Head of caudate nucleus (tissue), 42 donors: Measurements from ENCODE around the gene STS.

Experiments
- DNase-seq, 42 donors: peaks; one replicate each; pipeline versions ENCODE4 v3.0.0 to v3.0.0-alpha.2; 2020 to 2021; ENCODE audit warnings: mixed read lengths in 7 of 42
- intact Hi-C: fragments of 100-400 bp; cut with DNase I; formaldehyde crosslinking; loops from one replicate; pipeline ENCODE4 v1.15.0; 2022

STS gene

GRCh38 chrX:7134981-7135380 is 12.5 kb upstream of the STS start:
- intact Hi-C loops = no loop called here
- DNase-seq = no peak

GRCh38 chrX:7139202-7140081 is 8.1 kb upstream of the STS start:
- intact Hi-C loops = no loop called here
- no peak for DNase-seq

DNA sequence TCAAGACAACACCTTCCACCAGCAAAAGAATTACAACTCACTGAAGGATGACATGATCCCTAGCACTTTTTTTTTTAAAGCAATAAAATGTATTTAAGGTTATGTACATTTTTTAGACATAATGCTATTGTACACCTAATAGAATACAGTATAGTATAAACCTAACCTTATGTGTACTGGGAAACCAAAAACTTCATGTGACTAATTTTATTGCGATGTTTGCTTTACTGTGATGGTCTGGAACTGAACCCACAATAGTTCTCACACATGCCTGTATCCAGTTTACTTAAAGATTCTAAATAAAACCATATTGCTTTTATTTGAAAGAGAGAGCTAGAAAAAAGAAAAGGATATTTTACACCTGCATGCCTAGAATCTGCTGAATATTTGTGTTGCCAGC is 4.4 kb upstream of the STS start:
- DNase-seq = no peak
- intact Hi-C loops = no loop called here

GRCh38 chrX:7143941-7144525 is 3.5 kb upstream of the STS start:
- intact Hi-C loops = no loop called here
- DNase-seq = no peak

DNA sequence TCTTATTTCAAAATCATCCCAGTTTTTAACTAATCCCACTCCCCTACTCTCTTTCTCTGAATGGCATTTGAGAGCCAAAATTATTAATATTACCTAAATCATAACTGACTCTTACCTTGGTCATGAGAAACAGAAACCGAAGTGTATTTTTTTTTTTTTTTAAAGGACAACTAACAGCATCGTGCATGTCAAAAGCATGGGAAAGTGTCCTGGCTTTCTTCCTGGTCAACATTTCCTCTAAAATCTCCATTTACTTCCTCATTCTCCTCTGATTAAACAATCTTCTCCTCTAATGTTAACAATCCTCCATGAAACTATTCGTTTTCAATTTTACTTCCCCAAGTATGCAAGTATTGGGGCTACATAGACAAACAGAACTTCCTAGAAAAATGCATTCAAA is 2.1 kb upstream of the STS start:
- intact Hi-C loops = no loop called here
- no peak for DNase-seq

DNA sequence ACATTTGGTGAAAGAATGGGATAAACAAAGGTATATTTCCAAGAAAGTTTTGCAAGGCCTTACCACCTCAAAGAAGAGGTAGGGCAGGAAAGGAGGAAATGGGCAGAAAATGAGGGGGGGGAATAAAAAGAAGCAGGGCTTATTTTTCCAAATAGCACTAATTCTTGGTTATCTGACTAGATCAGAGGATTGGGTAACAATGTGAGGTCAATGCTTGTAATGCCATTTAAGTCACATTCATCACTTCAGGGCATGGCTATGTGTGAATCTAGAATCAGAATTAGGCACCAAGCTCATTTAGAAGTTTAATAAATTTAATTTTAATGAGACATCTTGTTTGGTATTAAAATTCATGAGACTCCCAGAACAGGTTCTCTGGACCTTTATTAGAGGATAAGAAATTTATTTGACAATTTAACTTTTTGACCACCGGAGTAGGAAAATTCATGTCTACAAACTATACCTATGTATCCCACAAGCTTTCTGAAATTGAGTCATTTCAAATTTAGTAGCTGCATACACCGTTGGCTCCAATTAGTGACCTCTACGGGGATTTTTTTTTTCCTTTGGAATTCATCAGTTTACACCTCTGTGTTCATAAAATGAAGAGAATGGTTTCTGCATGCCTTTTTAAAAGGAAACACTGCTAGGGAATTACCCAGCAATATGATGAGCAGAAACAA is 1.4 kb upstream of the STS start:
- no peak for DNase-seq
- intact Hi-C loops = no loop called here

- intact Hi-C loops = no loop called here
Observed at GRCh38 chrX:7146703-7147412, 654 bp upstream of the STS start.

GRCh38 chrX:7147978-7148854 is 704 bp downstream of the STS start, which contains the start of gene PUDP:
TSS of gene PUDP (minus strand) at chrX:7148153. CDS start at chrX:7148113, 40 bp downstream.
- intact Hi-C loops = no loop called here
- peak; percentile 46 to 94 (median 90) for DNase-seq

More at GRCh38 chrX:7146703-7147412, 654 bp upstream of the STS start:
- peak in 23 of 42 donors; percentile 2 to 48 (median 22) for DNase-seq

DNA sequence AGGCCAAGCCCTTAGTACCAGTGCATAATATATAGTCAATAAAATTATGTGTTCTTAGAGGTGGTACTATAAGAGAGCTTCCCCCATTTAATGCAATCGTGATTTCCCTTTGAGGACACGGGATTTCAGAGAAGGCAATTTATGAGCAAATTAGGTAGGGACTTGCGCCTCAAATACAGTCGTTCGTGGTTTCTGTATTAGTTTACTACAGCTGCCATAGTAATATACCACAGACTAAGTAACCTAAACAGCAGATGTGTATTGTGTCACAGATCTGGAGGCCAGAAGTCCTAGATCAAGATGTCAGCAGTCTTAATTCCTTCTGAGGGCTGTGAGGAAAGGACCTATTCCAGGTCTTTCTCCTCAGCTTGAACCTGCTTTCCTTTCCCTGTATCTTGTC is 1.9 kb downstream of the STS start:
- intact Hi-C loops = no loop called here
- DNase-seq = no peak

GRCh38 chrX:7153231-7153630 is 5.7 kb downstream of the STS start:
- intact Hi-C loops = no loop called here
- DNase-seq = no peak

DNA sequence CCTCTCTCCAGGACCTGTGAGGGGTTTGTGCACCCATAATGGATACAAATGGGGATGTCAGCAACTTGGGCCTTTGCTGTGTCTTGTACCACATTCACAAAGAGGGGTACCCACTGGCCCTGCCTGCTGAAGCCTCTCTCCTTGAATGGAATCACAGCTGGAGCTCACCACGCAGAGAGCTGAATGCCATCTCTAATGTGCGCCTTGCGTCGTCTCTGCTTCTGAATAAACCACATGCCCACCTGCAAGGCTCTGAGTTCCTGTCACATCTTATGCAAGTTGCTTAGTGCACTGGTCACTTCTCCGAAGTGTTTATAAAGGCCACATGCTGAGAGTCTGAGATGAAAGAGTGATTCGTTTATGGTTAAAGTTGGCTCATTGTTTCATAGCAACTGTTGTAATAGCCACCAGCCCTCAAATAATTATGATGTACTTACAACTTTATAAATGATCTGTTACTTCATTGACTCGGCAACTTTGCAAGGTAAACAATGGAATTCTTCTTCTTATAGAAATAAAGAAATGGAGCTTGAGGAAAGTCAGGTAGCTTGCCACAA is 6.6 kb downstream of the STS start:
- DNase-seq = no peak
- intact Hi-C loops = no loop called here

GRCh38 chrX:7155163-7155562 is 7.7 kb downstream of the STS start:
- intact Hi-C loops = no loop called here
- DNase-seq = no peak

- intact Hi-C loops = no loop called here
- DNase-seq = no peak
Observed at GRCh38 chrX:7156879-7157278, 9.4 kb downstream of the STS start.

- no peak for DNase-seq
- intact Hi-C loops = no loop called here
Observed at GRCh38 chrX:7158468-7158990, 11.0 kb downstream of the STS start.

- DNase-seq = no peak
- intact Hi-C loops = no loop called here
Observed at GRCh38 chrX:7159149-7159861, 11.8 kb downstream of the STS start.

DNA sequence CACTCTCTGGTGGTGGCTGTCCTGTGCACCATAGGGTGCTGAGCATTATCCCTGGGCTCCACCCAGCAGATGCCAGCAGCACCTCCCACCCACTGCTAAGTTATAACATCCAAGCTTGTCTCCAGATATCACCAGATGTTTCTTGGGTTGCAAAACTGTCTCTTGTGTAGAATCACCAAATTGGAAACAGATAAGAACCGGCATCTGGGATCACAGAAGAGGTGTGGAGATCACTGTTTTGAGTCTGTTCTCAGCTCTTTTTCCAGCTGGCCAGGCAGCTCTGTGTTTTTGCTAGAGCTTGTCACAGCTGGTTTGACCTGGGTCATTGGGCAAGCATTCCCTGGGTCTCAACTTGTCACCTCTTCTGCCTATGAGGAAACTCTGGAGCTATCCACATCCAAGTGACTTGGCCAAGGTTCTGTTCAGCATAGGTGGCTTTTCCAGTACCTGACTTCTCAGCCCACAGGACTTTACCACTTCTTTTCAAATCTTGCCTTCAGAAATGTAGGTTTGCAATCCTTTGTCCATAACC is 15.7 kb downstream of the STS start:
- intact Hi-C loops = no loop called here
- no peak for DNase-seq

DNA sequence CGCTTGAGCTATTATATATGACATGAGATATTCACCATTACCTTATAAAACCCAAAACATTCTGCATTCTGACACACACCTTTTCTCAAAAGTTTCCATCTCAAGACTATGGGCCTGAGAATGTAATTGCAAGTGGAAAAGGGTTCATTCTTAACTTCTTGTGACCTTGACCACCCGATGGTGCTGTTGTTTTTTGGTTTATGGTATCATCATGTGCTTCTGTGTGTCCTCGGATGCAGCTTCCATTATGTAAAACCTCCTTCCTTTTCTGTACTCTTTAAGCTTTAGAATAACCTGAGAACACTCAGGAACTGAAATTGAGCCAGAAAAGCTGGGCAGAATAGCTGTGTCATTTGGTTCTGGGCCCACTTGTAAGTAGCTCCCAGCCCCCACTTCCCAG is 16.7 kb downstream of the STS start:
- DNase-seq = no peak
- intact Hi-C loops = no loop called here
